ENCODE data around the gene RIPOR3. TPM values are rescaled to one million over a fixed set of nuclear protein-coding genes. Genes with fewer than 3 reads are reported as not detected.
"Not testable (repeated sequence)": the region's sequence is repeated elsewhere in the genome, so short reads cannot be mapped to it uniquely, and the experiment has no call there.

Gene RIPOR3
- total RNA-seq, 2 donors from 2014 or later, result 4.5 to 8.4 TPM

DNA sequence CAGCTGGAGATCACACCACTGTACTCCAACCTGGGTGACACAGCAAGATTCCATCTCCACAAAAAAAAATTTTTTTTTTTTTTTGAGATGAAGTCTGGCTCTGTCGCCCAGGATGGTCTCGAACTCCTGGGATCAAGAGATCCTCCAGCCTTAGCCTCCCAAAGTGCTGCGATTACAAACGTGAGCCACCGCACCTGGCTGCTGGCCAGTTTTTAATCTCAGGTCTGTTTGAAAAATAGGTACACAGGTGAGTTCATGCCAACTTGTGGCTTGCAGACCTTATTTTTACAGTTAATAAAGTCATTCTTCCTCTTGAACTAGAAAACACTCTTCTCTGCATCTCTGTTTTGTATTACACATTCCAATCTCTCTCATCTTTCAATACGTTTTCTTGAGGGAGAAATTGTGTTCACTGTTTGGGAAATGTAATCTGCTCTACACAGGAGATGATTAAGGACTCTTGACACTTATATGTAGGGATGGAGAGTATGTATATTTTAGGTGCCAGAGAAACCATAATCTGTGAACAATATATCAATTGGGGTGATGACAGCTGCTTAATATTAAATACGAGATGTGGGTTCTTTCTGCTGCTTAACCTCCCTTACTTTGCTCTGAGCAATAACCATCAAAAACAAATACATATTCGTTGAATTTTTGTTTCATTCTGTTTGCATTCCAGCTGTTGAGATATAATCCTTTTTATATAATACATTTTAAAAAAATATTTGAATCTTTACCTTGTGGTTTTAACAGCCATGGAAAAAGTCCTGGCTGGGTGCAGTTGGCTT is 17.7 kb upstream of the RIPOR3 start:
- no peak overlapping the region for H3K4me3 ChIP-seq
- no peak for ATAC-seq (ENCODE audit: insufficient number of reproducible peaks, low FRiP score, low read depth)
- TF ChIP-seq, protein P1, sequence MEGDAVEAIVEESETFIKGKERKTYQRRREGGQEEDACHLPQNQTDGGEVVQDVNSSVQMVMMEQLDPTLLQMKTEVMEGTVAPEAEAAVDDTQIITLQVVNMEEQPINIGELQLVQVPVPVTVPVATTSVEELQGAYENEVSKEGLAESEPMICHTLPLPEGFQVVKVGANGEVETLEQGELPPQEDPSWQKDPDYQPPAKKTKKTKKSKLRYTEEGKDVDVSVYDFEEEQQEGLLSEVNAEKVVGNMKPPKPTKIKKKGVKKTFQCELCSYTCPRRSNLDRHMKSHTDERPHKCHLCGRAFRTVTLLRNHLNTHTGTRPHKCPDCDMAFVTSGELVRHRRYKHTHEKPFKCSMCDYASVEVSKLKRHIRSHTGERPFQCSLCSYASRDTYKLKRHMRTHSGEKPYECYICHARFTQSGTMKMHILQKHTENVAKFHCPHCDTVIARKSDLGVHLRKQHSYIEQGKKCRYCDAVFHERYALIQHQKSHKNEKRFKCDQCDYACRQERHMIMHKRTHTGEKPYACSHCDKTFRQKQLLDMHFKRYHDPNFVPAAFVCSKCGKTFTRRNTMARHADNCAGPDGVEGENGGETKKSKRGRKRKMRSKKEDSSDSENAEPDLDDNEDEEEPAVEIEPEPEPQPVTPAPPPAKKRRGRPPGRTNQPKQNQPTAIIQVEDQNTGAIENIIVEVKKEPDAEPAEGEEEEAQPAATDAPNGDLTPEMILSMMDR (IDR thresholded peaks at IDR 0.05), result no peak
- DNase-seq (ENCODE audit: low spot score), result no peak
- H3K4me1 ChIP-seq (ENCODE audit: control insufficient read depth in 1 of 2, low read depth in 2 of 2), result no peaks in the 10 kb centered on the region
- H3K27me3 ChIP-seq (replicated peaks; ENCODE audit: insufficient read depth), result no peaks in the 10 kb centered on the region
- no peaks in the 10 kb centered on the region for H3K9me3 ChIP-seq
- H3K27ac ChIP-seq, result no peak overlapping the region
- no peaks in the 10 kb centered on the region for H3K36me3 ChIP-seq

DNA sequence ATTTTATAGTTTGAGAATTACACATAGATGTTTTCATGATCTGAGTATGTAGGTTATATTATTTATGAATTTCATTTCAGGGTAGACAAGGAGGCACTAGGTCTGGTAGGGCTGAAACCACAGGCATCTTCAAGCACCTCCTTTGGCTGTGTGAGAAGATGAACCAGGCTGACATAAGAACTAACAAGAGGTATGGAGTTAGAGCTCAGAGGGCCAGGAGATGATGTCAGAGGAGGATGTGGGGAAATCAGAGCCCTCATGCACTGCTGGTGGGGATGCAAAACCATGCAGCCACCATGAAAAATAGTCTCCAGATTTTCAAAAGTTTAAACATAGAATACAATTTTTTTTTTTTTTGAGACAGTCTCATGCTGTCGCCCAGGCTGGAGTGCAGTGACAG is 13.6 kb upstream of the RIPOR3 start:
- ATAC-seq (ENCODE audit: insufficient number of reproducible peaks, low FRiP score, low read depth) (no peak), DNase-seq (ENCODE audit: low spot score) (no peak)
- Histone ChIP-seq H3K4me1 (ENCODE audit: control insufficient read depth in 1 of 2, low read depth in 2 of 2) (no peaks in the 10 kb centered on the region), H3K27me3 (replicated peaks; ENCODE audit: insufficient read depth) (no peaks in the 10 kb centered on the region), H3K9me3 (no peaks in the 10 kb centered on the region), H3K27ac (no peak overlapping the region), H3K4me3 (no peak overlapping the region), H3K36me3 (no peaks in the 10 kb centered on the region)
- TF ChIP-seq, protein P1 (IDR thresholded peaks at IDR 0.05), result no peak

DNA sequence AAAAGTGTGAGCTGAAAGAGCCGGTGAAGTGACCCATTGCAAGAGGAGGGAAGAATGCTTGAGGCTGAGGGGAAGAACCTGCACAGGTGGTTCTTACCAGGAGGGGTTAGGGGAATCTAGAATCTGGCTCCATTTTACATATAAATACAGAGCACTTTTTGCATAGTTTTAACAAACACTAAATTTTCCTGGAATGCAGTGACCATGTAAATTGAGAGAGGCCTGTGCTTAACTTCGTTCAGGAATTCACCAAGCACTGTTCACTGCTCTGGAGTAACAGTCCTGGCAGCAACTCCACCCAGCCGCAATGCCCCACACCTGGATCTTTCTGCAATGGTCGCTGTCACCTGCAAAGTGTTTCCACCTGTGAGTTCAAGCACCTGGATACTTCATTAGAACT is 13.2 kb upstream of the RIPOR3 start:
- Histone ChIP-seq H3K4me1 (ENCODE audit: control insufficient read depth in 1 of 2, low read depth in 2 of 2) (no peaks in the 10 kb centered on the region), H3K27ac (no peak overlapping the region), H3K36me3 (no peaks in the 10 kb centered on the region), H3K4me3 (no peak overlapping the region), H3K27me3 (replicated peaks; ENCODE audit: insufficient read depth) (no peaks in the 10 kb centered on the region), H3K9me3 (no peaks in the 10 kb centered on the region)
- ATAC-seq (ENCODE audit: insufficient number of reproducible peaks, low FRiP score, low read depth) (no peak), DNase-seq (ENCODE audit: low spot score) (no peak)
- TF ChIP-seq, protein P1 (IDR thresholded peaks at IDR 0.05), result no peak

DNA sequence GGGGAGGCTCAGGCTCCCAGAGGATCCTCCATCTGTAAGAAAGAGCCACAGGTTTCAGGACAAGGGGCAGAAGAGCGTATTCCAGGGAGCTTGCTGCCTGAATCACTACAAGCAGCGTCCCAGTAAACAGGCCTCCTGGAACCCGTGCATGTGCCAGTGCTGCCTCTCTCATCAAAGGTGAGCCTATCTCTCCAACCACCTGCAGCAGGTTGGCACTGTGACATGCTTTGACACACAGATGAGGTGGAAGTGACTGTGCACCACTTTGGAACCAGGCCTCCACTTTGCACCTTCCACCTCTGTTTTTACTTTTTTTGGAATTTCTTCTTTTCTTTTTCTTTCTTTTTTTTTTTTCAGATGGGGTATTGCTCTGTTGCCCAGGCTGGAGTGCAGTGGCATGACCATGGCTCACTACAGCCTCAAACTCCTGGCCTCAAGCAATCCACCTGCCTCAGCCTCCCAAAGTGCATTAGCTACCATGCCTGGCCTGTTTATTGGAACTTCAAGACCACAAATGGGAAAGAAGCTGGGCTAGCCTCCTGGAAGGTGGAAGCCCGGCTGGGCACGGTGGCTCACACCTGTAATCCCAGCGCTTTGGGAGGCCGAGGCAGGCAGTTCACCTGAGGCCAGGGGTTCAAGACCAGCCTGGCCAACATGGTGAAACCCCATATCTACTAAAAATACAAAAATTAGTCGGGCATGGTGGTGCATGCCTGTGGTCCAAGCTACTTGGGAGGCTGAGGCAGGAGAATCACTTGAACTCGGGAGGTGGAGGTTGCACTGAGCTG is 12.5 kb upstream of the RIPOR3 start:
- H3K4me1 ChIP-seq (ENCODE audit: control insufficient read depth in 1 of 2, low read depth in 2 of 2); H3K4me3 ChIP-seq; H3K9me3 ChIP-seq; H3K27ac ChIP-seq; DNase-seq (ENCODE audit: low spot score); H3K27me3 ChIP-seq (replicated peaks; ENCODE audit: insufficient read depth); ATAC-seq (ENCODE audit: insufficient number of reproducible peaks, low FRiP score, low read depth); H3K36me3 ChIP-seq: not testable (repeated sequence)

DNA sequence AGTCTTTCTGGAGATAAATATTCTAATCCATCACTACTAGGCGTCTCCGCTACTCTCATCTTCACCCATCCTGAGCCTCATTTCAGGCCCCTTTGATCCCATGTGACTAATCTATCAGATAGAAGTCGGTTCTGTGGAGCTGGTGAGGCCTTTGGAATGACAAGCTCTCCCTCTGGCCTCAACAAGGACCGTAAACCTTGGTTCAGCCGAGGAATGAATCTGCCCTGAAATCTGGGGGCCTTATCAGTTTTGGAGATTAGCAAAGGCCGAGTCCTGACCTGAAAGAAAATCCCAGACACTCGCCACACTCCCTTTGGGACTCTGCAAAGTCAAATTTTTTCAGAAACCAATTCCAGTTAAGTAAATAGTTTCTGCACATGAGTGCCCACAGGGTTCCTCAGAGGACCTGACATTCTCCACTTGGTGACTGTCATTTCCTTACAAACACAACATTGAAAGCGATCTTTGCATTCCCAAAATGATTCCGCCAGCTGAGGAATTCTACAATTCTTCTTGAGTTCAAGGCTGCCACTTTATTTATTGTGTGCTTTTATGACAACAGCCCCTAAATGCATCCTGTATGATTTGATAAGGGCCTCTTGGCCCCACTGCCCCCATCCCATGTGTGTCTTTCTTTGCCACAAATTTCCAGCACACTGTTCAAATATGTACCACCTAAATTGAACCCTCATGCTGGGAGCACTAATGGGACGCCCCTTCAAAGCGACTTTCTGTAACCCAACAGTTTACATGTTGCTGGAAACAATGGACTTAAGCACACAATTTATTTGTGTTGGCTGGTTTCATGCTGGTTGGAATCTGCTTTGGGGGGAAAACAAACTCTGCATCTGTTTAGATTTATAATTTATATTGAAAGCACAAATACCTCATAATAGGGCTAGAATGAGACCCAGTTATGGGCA is 10.0 kb upstream of the RIPOR3 start:
- no peaks in the 10 kb centered on the region for H3K36me3 ChIP-seq
- ATAC-seq (ENCODE audit: insufficient number of reproducible peaks, low FRiP score, low read depth) (no peak), DNase-seq (ENCODE audit: low spot score) (no peak)
- no peak overlapping the region for H3K4me3 ChIP-seq
- no peaks in the 10 kb centered on the region for H3K9me3 ChIP-seq
- no peak overlapping the region for H3K27ac ChIP-seq
- TF ChIP-seq, protein P1 (IDR thresholded peaks at IDR 0.05), result no peak
- H3K27me3 ChIP-seq (replicated peaks; ENCODE audit: insufficient read depth), result no peaks in the 10 kb centered on the region
- no peaks in the 10 kb centered on the region for H3K4me1 ChIP-seq (ENCODE audit: control insufficient read depth in 1 of 2, low read depth in 2 of 2)
